ENCODE data around the gene KCNQ1OT1.

KCNQ1OT1 gene

DNA sequence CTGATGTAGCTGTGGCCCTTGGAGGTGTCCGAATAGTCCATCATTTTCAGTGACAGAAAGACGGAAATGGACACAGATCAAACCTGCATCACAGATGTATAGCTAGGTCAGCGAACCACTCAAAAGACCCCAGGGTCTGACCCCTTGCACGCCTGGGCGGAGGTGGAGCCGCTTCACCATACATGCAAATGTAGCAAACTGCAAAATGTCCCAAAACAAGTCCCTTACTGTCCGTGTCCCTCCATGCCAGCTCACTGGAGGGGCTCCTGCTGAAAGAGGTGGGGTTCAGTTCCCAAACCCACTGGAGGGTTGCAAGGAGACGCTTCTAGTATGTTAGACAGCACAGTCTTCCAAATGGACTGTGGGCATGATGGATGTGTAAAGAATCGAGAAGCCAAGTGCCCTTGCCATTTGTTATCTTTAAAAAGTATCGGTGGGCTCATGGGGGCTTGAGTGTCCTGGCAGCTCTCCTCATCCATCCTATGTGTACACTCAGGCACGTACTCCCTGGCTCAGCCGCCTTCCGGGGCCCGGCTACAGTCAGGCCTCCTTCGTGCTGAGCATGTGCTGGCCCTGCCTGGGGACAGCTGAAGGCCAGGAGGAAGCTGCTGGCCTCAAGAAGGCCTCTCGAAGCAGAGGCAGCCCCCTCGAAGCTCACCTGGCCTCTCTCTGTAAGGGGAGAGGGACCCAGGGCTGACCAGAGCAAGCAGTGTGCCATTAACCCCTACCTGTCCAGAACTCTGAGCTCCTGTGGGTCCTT, 20.2 kb upstream of the KCNQ1OT1 start:
- no peak for DNase-seq (ENCODE audit: low read depth)

DNA sequence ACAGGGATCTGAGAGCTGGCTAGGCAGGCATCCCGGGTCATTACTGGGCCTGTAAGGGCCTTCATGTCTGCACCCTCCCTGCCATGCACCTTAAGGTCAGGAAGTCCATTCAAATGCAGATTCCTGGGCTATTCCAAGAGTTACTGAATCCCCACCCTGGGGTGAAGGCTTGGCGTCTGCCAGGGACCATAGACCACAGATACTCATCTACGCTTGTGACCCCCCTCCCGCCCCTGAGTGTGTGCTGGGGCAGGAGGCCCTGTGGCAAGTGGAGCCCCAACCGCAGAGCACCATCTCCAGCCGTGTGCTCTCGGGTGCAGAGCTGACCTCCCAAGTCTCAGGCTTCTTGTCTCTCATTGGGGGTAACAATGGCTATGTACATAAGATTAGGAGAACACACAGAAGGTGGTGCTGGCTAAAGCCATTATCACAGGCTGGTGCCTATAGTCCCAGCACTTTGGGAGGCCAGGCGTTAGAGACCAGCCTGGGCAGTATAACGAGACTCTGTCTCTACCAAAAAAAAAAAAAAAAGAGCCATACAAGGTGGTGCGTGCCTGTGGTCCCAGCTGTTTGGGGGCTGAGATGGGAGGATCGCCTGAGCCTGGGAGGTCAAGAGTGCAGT, 19.1 kb upstream of the KCNQ1OT1 start:
- no peak for DNase-seq (ENCODE audit: low read depth)

DNA sequence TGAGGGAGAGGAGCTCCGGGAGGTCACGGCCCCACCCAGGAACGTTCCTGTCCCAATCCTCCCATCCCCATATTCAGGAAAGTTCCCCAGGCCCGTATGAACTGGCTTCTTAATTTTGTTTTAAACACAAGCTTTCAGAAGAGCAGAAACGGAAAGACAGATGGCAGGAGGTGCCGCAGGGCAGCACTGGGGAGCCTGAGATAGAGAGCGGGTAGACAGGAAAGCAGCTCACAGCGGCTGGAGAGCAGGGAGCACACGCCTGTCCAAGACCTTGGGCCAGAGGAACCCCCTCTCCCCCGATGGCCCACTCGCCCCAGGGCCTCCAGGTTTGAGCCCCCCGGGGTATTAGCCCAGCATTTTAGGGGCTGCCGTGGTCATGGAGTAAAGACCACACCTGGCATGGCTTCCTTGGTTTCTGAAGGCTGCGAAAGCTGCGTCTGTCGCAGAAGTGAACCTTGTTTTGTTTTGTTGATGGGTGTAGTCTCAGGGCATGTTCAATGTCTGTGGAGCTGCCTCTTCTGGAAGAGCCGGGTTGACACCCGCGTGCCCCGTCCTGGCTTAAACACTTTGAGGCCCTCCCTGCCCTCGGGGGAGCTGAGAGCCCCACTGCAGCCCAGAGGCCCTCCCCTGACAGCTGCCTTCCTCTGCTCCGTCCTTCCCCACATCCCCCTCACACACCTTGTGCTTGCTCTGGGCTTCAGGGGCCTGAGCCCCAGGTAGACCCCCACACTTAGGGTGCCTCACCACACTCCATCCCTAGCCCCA, 17.9 kb upstream of the KCNQ1OT1 start:
- DNase-seq (ENCODE audit: low read depth): no peak

DNA sequence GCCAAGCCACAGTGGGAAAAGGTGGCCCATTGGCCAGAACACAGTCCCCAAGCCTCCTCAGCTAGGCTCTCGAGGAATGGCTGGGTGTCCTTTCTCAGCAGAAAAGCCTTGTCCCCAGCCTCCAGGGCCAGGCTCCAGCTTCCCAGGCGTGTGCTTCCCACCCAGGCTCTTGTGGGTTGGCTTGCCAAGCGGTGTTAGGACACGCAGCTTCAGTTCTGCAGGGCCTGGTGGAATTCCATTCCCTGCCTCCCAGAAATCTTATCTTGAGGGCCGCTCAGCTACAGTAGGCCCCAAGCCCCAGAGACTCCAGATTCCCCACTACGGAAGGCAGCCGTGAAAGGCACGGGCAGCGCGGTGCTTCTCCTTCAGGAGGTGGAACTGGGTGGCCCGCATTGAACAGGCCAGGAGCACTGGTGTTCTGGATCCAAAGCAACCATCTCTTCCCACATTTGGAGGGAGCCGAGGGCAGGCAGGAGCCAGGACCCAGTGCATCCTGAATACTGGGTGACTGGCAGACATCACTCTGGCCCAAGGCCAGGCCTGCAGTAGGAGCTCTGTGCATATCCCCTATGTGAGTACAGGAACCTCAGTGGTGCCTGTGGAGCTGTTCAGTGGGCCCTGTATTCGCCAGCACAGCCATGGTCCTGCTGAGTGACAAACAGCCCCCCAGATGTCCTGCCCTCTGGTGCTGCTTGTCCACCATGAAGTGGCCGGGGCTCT, 16.7 kb upstream of the KCNQ1OT1 start:
- DNase-seq (ENCODE audit: low read depth): no peak

DNA sequence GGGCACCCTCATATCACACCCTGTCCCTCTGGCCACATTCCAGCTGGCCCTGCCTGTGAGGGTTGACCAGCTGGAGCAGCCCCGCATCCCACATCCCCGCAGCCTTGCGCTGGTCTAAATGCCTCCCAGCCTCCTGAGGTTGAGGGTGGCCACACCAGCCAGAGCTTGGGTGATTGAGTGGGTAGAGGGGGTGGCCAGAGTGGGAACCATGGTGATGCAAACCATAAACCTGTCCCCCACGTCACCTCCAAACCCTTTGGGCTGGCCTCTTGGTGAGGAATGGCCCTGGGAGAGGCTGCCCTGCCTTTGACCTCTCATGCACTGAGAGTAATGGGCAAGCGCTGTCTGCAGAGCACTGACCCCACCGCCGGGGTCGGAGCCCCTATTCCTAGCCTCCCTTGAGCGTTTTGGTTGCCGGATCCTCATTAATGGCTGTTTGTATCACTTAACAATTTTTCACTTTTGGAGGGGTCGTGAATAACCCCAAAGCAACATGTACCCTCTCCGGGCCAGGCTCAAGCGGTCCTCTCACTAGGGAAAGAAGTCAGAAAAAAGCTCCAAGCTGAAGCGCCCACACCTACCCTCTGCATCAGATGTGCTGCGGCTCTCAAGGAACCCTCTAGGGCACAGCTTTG, 16.0 kb upstream of the KCNQ1OT1 start:
- DNase-seq (ENCODE audit: low read depth): no peak

DNA sequence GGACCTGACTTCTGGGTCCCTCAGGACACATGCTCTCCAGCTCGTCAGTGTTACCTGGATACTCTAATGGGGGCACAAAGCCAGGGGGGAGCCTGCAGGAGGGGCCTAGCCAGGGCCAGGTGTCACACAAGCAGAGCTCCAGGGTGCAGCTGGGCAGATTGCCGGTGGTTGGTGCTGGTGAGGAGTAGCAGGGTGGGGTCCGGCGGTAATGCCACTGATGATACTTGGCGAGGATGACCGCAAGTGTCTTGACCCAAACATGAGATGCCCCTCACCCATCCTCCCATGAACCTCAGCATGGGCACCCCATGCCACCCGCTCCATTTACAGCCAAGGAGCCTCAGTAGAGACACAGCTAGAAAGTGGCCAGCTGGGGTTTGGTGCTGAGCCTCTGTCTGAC, 15.1 kb upstream of the KCNQ1OT1 start:
- no peak for DNase-seq (ENCODE audit: low read depth)

DNA sequence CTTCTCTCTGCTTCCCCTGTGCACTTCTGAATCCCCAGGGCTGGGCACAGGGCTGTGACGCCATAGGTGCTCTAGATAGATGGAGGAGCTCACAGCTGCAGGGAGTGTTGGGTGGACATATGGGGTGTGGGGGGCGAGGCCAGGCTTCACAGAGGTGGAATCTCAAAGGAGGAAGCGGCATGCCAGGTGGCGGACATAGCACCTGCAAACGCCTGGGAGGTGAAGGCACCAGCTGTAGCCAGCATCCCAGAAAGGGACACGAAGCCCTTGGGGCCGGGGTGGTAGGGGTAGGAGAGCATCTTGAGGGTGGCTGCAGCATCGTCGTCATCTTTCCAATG, 14.6 kb upstream of the KCNQ1OT1 start:
- DNase-seq (ENCODE audit: low read depth): no peak

DNA sequence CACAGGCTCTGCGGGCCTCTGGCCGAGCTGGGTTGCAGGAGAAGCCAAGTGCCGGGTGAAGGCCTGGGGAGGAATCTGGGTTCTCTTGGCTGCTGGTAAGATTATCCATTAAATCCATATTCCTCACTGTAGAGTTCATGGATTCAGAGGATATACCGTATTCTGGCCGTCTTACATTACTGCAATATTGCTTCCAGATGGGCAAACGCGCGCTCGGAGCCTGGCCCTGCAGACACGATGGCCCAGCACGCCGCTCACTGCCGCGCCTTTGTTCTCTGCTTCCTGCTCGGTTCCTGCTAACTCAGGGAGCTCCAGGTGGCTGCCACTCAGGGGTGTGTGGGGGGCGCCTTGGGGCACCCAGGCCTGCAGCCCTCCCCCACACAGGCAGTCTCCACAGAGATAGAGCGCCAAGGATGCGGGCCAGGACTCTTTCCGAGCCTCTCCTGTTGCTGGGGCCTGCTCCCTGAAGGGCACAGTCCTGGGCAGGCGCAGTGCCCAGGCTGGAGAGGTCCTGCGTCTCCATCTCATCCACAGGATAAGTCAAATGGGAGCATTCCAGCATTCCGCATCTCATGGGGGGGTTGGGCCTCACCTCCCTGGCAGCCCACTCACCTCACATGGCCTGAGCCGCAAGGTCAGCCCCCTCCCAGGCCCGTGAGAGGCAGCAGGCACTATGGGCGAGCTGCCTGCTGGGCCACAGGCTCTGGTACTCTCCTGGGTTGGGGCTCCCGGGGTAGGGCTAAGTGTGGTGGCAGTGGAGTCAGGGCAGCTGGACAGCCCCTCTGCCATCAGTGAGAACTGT, 14.1 kb upstream of the KCNQ1OT1 start:
- no peak for DNase-seq (ENCODE audit: low read depth)

DNA sequence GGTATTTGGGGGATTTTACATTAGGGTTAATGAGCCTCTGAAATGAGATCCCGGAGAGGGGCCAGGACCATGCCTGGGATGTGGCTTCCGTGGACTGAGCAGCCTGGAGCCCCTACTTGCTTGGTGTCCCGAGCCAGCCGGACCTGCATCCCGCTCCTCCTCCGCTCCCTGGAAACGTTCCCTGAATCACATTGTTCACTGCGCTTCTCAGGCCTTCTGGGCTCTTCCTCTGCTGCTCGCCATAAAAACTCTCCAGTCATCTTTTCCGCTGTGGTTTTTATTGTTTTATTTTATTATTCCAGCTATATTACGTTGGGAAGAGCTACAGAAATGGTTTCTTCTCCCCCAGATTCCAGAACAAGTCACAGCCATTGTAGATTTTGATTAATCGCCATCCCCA, 13.3 kb upstream of the KCNQ1OT1 start:
- DNase-seq (ENCODE audit: low read depth): no peak

DNA sequence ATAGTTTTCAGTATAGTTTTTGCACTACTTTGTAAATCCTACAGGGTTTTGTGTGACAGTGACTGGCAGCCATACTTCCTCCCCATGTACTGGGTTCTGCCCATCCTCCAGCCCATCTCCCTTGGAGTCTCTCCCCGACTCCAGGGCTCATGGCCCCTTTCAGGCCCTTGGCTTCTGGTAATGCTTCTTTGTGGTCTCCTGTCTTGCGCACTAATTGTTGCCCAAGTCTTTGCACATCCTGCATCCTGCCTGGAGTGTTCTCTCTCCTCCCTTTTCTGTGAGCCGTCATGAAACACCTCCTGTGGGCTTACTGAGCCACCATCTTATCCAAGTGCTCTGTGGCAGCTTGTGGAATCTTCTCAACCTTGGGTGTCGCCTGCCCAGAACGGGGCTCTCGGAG, 11.4 kb upstream of the KCNQ1OT1 start:
- DNase-seq (ENCODE audit: low read depth): no peak

DNA sequence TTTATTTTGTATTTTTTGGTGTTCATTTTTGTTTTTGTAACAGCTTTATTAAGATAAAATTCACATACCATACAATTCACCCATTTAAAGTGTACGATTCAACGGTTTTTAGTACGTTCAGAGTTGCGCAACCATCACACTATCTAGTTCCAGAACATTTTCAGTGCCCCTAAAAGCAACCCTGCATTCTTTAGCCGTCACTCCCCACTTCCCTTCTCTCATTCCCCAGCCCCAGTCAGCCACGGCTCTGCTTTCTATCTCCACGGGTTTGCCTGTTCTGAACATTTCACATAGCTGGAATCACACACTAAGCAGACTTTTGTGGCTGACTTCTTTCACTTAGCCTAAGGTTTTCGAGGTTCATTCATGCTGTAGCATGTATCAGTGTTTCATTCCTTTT, 9.6 kb upstream of the KCNQ1OT1 start:
- no peak for DNase-seq (ENCODE audit: low read depth)

DNA sequence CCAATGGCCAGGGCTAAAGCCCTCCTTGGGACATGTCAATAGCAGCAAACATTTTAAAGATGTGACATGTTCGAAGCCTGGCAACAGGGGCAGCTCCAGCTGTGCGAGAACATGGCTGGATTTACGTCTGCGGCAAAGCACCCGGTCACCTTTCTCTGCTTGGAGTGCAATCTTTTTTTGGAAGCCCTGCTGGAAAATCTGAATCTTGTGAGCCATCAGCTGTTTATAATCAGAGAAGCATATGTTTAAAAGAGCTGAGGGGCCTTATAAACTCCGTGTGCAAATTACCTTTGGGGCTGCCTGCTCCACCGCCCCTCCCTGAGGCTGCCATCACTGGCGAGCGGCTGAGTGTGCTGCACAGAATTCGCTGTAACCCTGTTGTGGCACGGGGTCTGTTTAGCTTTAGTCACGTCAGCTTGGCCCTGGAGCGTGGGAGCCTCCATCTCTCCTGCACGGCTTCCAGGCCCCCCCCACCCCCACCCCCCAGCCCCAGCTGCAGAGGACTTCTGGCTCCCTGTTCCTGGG, 9.0 kb upstream of the KCNQ1OT1 start:
- no peak for DNase-seq (ENCODE audit: low read depth)

DNA sequence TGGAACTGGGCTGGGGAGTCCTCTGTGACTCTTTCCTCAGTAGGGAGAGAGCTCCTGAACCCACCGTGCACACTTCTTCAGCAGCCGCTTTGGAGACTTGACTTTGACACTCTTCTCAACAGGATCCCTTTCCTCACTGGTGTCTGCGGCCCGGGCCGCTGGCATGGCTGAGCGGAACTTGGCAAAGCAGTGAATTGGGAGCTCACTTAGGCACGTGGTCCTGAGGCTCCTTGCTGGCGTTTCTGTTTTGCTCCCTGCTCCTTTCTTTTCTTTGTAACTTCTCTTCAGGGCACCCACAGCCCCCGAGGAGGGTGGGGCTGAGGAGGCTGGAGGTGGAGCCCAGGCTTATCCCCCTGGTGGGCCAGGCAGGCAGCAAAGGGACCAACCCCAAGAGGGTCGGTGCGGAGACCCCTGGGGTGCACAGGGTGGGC, 8.4 kb upstream of the KCNQ1OT1 start:
- no peak for DNase-seq (ENCODE audit: low read depth)

DNA sequence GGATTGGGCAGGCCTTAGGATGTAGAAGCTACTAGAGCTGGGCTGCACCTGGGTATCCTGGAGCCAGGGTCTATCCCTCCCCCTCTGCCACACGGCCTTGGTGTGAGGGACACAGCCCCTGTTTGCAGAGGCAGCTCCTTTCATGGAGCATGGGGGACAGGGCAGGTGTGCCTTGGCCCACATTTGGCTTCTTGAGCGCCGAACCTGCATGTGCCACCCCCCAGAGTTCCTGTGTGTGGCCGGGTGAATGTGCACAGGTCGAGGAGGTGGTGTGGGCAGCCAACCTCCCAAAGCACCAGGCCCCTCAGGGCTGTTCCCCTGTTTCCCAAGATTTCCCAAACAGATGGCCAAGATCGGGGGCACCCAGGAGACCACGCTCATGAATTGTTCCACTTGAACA, 7.9 kb upstream of the KCNQ1OT1 start:
- DNase-seq (ENCODE audit: low read depth): no peak

DNA sequence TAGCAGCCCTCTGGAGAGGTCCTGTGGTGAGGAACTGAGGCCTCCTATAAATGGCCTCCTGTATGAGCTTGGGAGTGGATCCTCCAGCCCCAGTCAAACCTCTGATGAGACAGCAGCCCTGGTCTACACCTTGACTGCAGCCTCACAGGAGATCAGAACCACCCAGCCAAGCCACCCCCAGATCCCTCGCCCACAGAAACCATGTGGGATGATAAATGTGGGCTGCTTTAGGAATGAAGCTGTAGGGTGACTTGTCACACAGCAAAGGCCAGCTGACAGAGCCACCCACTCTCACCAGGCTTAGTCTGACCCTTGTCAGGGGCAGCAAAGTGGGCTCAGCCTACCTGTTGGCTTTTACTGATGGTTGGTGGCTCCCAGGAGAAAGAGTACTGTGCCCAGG, 6.5 kb upstream of the KCNQ1OT1 start:
- no peak for DNase-seq (ENCODE audit: low read depth)

DNA sequence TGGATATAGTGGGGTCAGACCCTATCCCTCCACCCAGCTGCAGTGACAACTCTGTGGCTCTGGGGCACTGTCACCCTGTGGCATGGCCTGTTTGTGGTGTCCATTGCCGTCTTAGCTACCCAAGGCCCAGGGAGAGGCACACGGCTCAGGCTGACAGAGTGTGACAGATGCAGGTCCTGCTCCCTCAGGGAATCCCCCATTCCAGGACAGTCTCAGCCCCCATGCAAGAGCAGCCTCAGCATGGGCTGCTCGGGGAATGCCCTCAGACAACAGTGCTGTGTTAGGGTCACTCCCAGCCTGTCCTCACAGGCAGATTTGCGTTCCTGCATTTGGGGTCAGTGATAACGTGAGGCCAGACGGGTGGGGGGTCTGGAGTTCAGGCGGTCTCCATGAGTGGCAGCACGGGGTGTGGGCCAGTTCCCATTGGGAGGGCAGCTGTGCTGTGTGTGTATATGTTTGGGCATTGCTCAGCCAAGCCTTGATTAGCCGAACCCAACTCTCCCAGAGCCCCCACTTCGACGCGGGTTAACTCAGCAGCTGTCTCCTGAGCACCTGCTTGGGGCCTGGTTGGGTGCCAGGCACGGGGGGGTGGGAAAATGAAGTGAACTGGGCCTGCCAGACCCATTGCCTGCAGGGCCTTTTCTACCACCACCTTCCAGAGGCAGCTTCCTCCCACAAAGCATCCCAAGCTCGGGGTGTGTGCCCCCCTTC, 5.3 kb upstream of the KCNQ1OT1 start:
- DNase-seq (ENCODE audit: low read depth): no peak

DNA sequence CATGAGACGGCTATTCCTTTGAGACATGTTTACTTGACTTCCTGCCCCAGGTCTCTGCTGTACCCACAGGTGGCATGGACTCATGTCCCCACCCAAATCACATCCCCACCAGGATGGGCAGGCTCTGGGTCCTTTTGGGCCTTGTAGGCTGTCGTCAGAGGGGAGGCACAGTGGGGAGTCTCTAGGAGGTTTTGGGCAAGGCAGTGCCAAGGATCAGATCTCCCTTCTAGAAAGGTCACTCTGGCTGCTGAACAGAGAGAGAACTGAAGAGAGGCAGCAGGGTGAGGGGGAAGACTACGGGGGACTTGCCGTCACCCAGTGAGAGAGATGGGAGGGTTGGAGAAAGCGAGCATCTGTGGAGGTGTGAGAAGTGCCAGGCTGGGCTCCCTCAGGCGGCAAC, 4.6 kb upstream of the KCNQ1OT1 start:
- DNase-seq (ENCODE audit: low read depth): no peak

DNA sequence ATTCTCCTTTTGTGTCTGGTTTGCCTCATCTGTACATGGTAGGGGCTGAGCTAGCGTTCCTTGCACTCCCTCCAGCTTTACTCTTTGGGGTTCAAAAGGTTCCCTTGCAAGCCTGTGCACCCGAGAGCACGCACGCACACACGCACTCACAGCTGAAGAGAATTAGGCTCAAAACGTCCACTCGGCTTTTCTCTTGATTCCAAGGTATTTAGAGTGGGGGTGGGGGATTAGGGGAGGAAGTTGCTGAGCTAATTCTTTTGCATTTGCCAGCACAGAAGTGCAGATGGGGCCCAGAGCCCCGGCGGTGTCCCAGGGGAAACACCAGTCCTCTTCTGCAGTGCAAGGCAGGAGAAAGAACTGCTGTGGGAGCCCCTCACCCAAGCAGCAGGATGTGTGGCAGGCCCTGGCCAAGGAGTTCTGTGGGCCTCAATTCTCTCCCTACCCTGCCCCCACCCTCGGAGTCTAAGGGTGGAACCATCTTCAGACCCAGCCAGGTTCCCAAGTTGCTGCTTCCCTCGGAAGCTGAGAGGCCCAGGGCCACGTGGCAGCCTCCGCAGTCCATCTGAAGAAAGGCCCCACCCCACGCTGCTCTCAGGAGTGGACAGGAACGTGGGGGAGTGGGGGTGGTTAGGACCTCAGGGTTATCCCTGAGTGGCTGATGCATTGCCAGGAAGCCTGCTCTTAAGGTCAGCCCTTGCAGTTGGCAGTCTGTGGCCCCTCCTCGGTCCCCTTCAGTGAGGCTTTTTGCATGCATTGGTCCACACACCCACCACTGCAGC, 3.8 kb upstream of the KCNQ1OT1 start:
- DNase-seq (ENCODE audit: low read depth): no peak

DNA sequence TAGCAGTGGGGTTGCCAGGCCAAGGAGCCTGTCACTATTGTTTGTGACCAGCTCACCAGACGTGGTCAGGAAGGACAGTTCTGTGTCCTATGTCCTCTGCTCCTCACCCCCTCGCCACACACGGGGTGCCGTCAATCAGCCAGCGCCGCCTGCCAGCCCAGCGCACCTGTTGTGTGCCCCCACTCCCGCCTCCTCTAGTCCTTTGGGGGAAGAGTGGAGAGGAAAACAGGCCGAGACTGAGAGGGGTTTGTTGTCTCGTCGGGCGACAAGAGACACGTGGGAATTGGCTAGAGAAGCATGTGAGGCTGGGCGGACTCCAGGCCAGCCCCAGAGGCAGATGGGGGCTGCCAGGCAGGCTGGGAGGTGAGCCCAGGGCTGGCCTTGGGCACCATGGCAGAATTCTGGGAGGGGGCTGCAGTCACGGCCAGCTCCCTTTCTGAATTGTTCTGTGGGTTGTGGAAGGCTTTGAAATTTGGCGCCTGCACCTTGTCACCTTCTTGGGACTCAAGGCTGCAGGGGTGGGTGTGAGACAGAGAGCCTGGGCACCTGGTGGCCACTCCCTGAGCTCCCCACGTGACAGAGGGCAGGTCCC, 3.1 kb upstream of the KCNQ1OT1 start:
- no peak for DNase-seq (ENCODE audit: low read depth)

All from activated T-helper 1 cell treated with Interleukin-2 at 50 U/mL for 16 hours (primary cell).